ENCODE measurements around the gene MPP3.

MPP3 gene

GRCh38 chr17:43857141-43857540 is 24.2 kb upstream of the MPP3 start:
- DNase-seq (ENCODE audit: low spot score) = no peak
- no peak for TF ChIP-seq CTCF (IDR thresholded peaks at IDR 0.05; ENCODE audit: extremely low read depth, missing control alignments)

GRCh38 chr17:43856141-43856540 is 23.2 kb upstream of the MPP3 start:
- no peak for DNase-seq (ENCODE audit: low spot score)
- no peak for TF ChIP-seq CTCF (IDR thresholded peaks at IDR 0.05; ENCODE audit: extremely low read depth, missing control alignments)

- DNase-seq (ENCODE audit: low spot score) = no peak
- TF ChIP-seq CTCF (IDR thresholded peaks at IDR 0.05; ENCODE audit: extremely low read depth, missing control alignments) = no peak
These were observed 22.1 kb upstream of the MPP3 start for GRCh38 chr17:43855061-43855460.

GRCh38 chr17:43854498-43854897 is 21.6 kb upstream of the MPP3 start:
- no peak for DNase-seq (ENCODE audit: low spot score)

DNA sequence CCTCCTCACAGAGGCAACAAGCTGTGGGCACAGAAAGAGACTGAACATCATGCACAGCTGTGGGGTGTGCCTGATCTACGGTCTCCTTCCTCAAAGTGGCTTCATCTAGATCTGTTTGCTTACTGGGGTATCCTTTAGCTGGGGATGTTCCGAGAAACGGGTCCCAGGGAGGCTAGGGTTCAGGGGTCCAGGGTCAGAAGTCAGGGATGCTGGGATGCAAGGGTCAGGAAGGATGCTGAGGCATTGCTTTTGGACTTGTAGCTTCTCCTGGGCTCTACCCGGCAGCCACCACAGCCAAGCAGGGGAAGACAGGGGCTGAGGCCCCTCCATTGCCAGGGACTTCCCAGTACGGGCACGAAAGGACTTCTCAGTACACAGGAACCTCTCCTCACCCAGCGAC is 20.6 kb upstream of the MPP3 start:
- TF ChIP-seq CTCF (IDR thresholded peaks at IDR 0.05; ENCODE audit: extremely low read depth, missing control alignments) = no peak
- no peak for DNase-seq (ENCODE audit: low spot score)

More at GRCh38 chr17:43854498-43854897, 21.6 kb upstream of the MPP3 start:
- no peak for TF ChIP-seq CTCF (IDR thresholded peaks at IDR 0.05; ENCODE audit: extremely low read depth, missing control alignments)

- DNase-seq (ENCODE audit: low spot score) = no peak
- no peak for TF ChIP-seq CTCF (IDR thresholded peaks at IDR 0.05; ENCODE audit: extremely low read depth, missing control alignments)
These were observed 19.6 kb upstream of the MPP3 start for GRCh38 chr17:43852571-43852970.

DNA sequence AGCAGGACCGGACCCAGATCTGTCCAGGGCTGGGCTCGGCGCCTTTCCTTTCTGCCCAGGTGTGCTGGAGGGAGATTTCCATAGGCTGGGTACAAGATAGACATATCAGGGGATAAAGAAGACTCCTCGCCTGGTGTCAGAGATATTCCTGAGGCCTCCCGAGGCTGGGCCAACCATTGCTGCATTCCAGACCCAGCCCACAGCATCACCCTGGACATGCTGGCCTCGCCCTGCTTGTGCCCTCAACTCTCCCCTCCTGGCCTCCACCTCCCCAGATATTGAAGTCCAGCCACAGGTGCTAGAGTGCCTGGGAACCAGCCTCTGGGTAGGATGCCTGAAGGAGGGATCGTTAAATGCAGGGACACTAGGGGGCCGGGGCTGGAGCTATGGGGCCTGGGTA is 16.2 kb upstream of the MPP3 start:
- no peak for DNase-seq (ENCODE audit: low spot score)
- no peak for TF ChIP-seq CTCF (IDR thresholded peaks at IDR 0.05; ENCODE audit: extremely low read depth, missing control alignments)
